Left lobe of liver (tissue), 2 donors: ENCODE measurements around the gene FBF1. TPM values are rescaled to one million over a fixed set of nuclear protein-coding genes. Genes with fewer than 3 reads are reported as not detected.

Source experiments
- ATAC-seq: fragments of 200-7000 bp; cut with Tn5 transposase; one replicate; pipeline ENCODE4 v1.9.1; 2020; ENCODE audit warnings: mild to moderate bottlenecking, moderate library complexity
- DNase-seq: peaks from one replicate; pipeline ENCODE4 v3.0.0-alpha.2; 2020; ENCODE audit warnings: low spot score
- total RNA-seq: library from RNA; stranded (reverse); gene quantifications from one replicate; pipeline ENCODE4 v1.2.1, GENCODE V29; 2021
- donor health status: DM: no; HTN: no; CAD: no; lungs with moderate emphysema.
- donor health status: DM: no; HTN: yes; CAD: no.

FBF1 gene
- total RNA-seq, 1 donor from 2014 or later = 3.4 TPM

DNA sequence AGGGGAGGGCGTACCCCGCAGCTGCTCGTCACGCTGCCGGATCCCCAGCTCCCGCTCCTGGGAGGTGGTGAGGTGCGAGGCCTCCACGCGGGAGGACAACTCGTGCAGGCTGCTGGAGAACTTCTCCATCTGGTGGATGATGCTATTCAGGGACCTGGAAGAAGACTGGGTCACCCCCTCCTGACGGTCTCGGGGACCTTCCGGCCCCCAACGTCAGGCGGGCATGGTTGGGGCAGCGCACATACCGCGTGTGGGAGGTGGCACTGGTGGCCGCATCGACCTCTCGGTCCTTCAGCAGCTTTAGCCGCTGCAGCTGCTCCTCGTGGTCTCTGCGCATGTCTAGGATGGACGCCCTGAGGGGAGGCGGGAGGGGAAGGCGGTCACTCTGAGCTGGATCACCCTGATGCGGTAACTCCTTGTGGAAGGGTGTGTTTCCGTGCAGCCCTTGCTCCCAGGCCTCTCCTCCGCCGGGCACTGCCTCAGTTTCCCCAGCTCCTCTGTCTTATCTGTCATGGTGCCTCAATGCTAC is 22.9 kb downstream of the FBF1 start:
- ATAC-seq (no peak), DNase-seq (no peak)

- DNase-seq (no peak), ATAC-seq (no peak)
Observed at GRCh38 chr17:75917141-75917916, 23.5 kb downstream of the FBF1 start.

- DNase-seq (no peak), ATAC-seq (no peak)
Observed at GRCh38 chr17:75915268-75915667, 25.6 kb downstream of the FBF1 start.

- ATAC-seq (no peak), DNase-seq (no peak)
Observed at GRCh38 chr17:75914643-75915267, 26.1 kb downstream of the FBF1 start.

- DNase-seq = no peak
- no peak for ATAC-seq
Observed at GRCh38 chr17:75913537-75914210, 27.2 kb downstream of the FBF1 start.

DNA sequence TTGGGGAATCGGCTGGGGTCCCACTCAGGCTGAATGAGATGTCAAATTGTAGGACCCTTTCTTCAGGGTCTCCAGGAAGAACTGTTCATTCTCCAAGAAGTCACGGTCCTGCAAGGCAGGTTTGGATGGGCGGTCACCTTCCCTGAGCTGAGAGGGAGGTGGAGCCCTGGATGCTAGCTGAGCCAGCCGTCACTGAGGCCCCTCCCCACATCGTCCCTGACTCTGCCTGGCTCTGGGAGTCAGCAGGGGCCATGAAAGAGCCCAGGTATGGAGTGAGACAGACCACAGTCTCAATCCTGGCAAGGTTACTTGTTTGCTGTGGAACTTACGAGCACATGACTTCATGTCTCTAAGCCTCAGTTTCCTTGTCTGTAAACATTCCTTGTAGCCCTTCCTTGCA is 30.1 kb downstream of the FBF1 start:
- DNase-seq = no peak

DNA sequence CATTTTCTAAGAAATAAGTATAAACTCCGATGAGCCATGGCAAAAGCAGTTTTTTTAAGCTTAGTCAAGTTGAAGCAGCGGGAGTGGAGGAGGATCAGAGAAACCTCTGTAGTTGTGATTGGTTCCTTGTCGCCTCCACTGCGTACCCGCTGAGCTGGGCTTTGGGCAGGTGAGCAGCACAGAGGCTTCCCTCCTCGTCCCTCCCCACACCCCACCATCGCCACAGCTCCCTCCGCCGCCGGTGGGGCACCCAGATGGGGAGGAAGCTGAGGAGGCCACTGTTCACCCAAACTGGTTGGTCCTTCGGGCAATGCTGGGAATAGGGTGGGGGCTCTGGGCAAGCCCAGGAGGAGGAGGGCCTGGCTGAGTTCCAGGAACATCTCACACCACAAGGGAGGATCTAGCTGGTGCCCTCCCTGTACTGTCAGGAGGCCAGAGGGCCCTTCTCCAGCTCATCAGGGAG is 31.0 kb downstream of the FBF1 start:
- ATAC-seq (no peak), DNase-seq (no peak)

More for the DNA sequence above, 30.1 kb downstream of the FBF1 start:
- ATAC-seq = no peak

GRCh38 chr17:75909051-75909811 is 31.6 kb downstream of the FBF1 start:
- no peak for DNase-seq
- ATAC-seq = no peak

DNA sequence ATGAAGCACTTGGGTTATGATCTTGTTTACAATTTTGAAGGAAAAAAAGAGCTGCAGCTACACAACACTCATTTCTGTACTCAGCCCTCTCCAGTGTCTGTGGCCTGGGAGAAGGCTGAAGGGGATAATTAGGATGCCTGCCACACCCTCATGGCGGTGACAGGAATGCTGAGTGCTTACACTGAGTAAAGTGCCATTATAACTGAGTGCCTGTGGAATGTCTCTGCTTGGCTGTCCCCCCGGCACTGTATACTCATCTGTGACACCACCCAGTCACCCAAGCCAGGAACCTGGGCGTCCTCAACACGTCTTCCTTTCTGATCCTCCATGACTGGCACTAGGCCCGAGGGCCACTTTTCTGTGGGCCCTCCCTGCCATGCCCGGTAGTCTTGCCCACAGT is 32.6 kb downstream of the FBF1 start:
- DNase-seq = no peak
- ATAC-seq = no peak

- ATAC-seq = no peak
- DNase-seq = no peak
Observed at GRCh38 chr17:75906143-75906884, 34.5 kb downstream of the FBF1 start.

DNA sequence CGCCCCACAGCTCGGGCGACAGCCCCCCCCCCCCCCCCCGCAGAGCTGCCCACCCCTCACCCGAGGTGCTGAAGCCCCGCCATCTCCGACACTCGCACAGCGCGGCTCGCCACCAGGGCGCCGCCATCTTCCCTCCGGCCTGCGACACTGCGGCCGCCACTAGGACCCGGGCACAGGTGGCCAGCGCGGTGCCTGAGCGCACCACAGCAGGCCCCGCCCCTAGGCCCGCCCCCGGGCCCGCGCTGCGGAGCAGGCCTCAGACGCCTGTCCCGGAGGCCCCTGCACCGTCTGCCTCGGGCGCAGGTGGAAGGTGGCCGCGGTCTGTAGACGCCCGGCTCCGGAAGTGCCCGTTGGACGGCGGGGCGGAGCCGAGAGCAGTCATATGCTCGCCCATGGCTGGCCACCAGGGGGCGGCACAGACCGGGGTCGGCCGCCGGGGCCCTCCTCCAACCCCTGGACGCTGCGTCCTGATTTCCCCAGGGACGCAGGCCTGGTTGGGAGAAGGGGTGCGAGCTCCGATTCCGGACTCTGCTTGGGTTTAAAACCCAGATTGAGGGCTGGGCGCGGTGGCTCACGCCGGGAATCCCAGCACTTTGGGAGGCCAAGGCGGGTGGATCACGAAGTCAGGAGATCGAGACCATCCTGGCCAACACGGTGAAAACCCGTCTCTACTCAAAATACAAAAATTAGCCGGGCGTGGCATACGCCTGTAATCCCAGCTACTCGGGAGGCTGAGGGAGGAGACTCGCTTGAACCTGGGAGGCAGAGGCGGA is 35.9 kb downstream of the FBF1 start, which contains the start of gene MRPL38:
Gene MRPL38, minus strand, starts transcription at position 136 of the 773 bp plus-strand sequence. Its CDS starts 9 bp downstream, at position 127.
- peak; percentile 97 for DNase-seq
- ATAC-seq = peak; percentile 93

DNA sequence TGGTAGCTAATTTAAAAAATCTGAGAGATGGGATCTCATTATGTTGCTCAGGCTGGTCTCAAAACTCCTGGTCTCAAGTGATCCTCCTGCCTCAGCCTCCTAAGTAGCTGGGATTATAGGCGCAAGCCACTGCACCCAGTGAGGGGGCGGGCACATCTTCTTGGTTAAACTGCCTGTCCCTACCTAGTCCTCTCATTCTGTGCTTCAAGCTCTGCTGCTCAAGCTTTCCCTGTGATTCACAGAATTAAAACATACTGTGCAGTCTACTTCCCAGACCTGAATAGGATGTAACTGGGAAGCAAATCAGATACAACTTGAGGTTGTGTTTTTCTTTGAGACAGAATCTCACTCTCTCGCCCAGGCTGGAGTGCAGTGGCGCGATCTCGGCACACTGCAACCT is 38.4 kb downstream of the FBF1 start:
- no peak for ATAC-seq
- no peak for DNase-seq

DNA sequence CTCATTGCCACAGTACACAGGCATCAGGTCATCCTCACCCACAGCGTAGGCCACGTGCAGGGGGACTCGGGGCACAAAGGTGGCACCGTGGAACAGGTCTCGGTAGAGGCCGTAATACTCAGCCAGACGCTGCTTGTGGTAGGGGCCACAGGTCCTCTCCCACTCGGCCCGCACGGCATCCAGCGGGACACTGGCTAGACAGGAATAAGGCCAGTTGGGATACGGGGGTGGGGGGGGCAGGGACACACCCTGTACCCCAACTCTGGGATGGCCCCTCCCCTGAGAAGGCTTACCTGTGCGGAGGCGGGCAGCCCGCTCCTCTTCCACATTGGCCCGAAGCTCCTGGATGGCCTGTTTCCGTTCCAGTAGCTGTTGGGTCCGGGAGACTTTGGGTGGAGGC is 39.1 kb downstream of the FBF1 start:
- DNase-seq (no peak), ATAC-seq (no peak)

GRCh38 chr17:75900691-75901533 is 39.9 kb downstream of the FBF1 start:
- DNase-seq (no peak), ATAC-seq (no peak)

DNA sequence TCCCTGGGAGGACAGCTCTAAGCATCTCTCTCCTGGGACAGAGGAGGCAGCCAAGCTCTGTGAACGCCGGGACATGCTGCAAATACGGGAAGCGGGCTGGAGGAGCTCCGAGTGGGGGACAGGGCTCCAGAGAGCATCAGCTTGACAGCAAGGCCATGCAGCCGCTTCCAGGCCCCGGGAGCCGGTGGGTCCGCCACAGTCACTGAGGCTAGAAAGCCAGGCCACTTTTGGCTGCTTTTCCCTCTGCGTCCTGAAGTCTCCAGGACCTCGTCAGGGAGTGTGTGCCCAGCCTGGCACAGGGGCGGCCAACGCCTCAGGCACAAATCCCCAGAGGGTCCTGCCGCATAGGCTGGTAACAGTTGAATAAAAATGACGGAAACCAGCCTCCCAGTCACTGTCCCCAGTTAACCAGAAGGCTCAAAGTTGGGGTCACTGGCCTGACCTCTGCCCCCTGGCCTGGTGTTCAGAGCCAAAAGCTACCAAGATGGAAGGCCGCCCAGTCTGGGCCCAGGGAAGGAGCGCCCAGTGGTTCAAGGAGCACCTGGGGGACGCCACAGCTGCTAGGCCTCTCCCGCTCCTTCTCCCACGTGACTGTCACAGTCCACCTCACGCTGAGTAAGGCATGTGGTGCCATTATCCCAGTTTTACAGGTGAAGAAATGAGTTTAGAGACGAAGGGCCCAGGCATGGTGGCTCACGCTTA is 40.9 kb downstream of the FBF1 start:
- ATAC-seq = peak; percentile 8
- DNase-seq = peak; percentile 76

GRCh38 chr17:75899353-75899752 is 41.5 kb downstream of the FBF1 start:
- DNase-seq (no peak), ATAC-seq (no peak)

DNA sequence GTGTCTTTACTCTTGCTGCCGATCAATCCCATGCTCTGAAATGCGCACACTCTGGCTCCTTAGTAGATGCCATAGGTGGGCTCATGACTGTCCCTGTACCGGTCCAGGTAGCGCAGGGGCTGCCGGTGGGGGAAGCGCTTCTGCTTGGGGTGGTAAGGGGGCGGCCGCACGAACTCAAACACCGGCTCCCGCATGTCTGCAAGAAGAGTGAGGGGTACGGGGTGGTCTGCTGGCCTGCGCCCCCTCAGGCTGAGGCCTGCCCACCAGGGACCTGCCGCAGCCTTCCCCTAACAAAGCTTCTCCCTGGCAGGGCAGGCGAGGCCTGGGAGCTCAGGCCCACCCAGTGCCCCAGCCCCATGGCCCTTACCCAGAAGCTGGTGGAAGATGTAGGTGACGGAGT is 42.1 kb downstream of the FBF1 start:
- ATAC-seq = no peak
- no peak for DNase-seq

DNA sequence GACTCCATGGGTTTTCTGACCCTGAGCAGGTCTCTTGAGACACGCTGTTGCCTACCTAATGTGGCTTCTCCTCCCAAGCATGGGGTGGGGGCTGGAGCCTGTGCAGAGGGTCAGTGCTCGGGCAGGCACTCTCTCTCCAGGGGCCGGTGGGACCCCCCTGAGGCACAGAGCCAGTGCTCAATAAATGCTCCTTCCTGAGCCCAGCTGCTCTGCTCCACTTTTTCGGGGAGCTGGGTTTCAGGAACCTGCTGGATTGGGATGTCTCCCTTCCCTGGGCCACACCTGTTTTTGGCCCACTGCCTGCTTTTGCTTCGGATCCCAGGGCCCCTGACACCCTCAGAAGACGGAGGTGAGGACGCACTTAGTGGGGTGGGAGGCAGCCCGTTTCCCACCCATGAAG is 42.8 kb downstream of the FBF1 start:
- no peak for ATAC-seq
- no peak for DNase-seq
